8988T (cell line): ENCODE measurements around the gene TMEM240.
"Not testable (repeated sequence)": the region's sequence is repeated elsewhere in the genome, so short reads cannot be mapped to it uniquely, and the experiment has no call there.

Experiments used
- DNase-seq: peaks from one replicate; pipeline ENCODE4 v3.0.0; 2011

The TMEM240 gene

GRCh38 chr1:1540090-1540817 lies at the start of gene TMEM240:
TMEM240 (minus strand) TSS chr1:1540624; CDS start chr1:1540346, 278 bp downstream.
- no peak for DNase-seq

GRCh38 chr1:1583347-1584010 lies 43.1 kb upstream of the TMEM240 start:
- DNase-seq: no peak

GRCh38 chr1:1582585-1583346 lies 42.3 kb upstream of the TMEM240 start:
- DNase-seq: no peak

- DNase-seq: no peak
Observed at GRCh38 chr1:1578371-1578940, 38.0 kb upstream of the TMEM240 start.

- DNase-seq: no peak
Observed at GRCh38 chr1:1577367-1578011, 37.1 kb upstream of the TMEM240 start.

- DNase-seq: peak; percentile 76
Observed at GRCh38 chr1:1574721-1575537, 34.5 kb upstream of the TMEM240 start, which contains the start of gene SSU72. SSU72 (minus strand) TSS chr1:1574863; CDS start chr1:1574557, 306 bp downstream.

GRCh38 chr1:1573843-1574720 lies 33.7 kb upstream of the TMEM240 start:
- DNase-seq: peak; percentile 72

GRCh38 chr1:1569341-1569740 lies 28.9 kb upstream of the TMEM240 start:
- no peak for DNase-seq

GRCh38 chr1:1567891-1568291 lies 27.5 kb upstream of the TMEM240 start:
- DNase-seq: no peak

- DNase-seq: no peak
Observed at GRCh38 chr1:1567152-1567875, 26.9 kb upstream of the TMEM240 start.

GRCh38 chr1:1565340-1565739 lies 24.9 kb upstream of the TMEM240 start:
- DNase-seq: no peak

- no peak for DNase-seq
Observed at GRCh38 chr1:1564268-1564667, 23.8 kb upstream of the TMEM240 start.

GRCh38 chr1:1563688-1564087 lies 23.3 kb upstream of the TMEM240 start:
- DNase-seq: no peak

GRCh38 chr1:1562556-1563195 lies 22.3 kb upstream of the TMEM240 start:
- no peak for DNase-seq

- DNase-seq: no peak
Observed at GRCh38 chr1:1561801-1562470, 21.5 kb upstream of the TMEM240 start.

GRCh38 chr1:1560178-1560577 lies 19.8 kb upstream of the TMEM240 start:
- DNase-seq: no peak

- no peak for DNase-seq
Observed at GRCh38 chr1:1559066-1559465, 18.6 kb upstream of the TMEM240 start.

GRCh38 chr1:1558591-1558990 lies 18.2 kb upstream of the TMEM240 start:
- no peak for DNase-seq

GRCh38 chr1:1557688-1558087 lies 17.3 kb upstream of the TMEM240 start:
- DNase-seq: not testable (repeated sequence)
